HG03159 (cell line): ENCODE data around the gene POLR3A.

ENCODE experiments used
- ATAC-seq: cut with Tn5 transposase; IDR thresholded peaks from one replicate; pipeline ENCODE4 v1.9.1; 2021; ENCODE audit warnings: mild to moderate bottlenecking, moderate library complexity; ENCODE audit not compliant: unreplicated experiment

POLR3A gene

DNA sequence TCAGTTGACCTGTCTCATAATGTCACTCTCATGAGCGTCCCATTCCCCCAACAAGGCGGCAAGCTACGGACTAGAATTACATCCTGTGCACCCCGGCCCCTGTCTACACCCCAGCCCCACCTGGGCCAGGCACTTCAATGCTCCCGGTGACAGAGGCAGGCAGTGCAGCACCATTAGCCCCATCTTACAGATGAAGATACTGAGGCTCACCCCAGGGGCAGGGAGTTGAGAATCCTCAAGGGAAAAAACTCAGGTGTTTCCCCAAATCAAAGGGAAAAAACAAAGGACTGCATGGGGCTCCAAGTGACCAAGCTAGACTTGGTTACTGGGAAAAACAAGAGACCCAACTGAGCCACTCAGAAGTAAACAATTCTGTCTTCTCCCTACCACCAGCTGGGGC, 107.3 kb downstream of the POLR3A start:
- no peak for ATAC-seq

GRCh38 chr10:77921395-77921794, 107.9 kb downstream of the POLR3A start:
- no peak for ATAC-seq

DNA sequence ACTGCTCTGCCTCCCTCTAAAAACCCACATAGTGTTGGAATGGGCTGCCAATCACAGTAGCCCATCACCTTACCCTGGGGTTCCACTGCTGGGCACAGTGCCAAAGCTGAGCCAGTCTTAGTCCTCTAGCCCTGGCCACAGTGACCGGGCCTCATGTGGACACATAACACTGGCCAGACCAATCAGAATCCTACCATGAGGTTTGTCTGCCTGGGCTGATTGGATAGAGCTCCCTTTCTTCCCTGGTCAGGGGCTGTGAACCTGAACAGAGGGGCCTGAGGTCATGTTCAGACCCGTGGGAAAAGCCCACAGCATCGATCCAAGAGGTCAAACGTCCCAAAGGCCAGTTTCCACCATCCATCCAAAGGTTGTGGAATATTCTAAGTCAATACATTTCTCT, 108.8 kb downstream of the POLR3A start:
- ATAC-seq, result no peak

- ATAC-seq, result no peak
Observed at GRCh38 chr10:77919713-77920108, 109.6 kb downstream of the POLR3A start.
